Left ventricle myocardium inferior (tissue), 1 donor: ENCODE measurements around the gene VAV2. TPM values are rescaled to one million over a fixed set of nuclear protein-coding genes. Genes with fewer than 3 reads are reported as not detected.

Source experiments
- DNase-seq: peaks from one replicate; pipeline ENCODE4 v3.0.0-alpha.2; 2020
- H3K27ac ChIP-seq: fragments of 200-600 bp; replicated peaks from 2 replicates; pipeline ENCODE4 v1.8.0; 2021
- H3K27me3 ChIP-seq: fragments of 200-600 bp; 2 replicates; pipeline ENCODE4 v1.8.0; 2021; ENCODE audit warnings: low read depth
- H3K36me3 ChIP-seq: fragments of 200-600 bp; 2 replicates; pipeline ENCODE4 v1.8.0; 2021
- H3K4me1 ChIP-seq: fragments of 200-600 bp; 2 replicates; pipeline ENCODE4 v1.8.0; 2021
- H3K4me3 ChIP-seq: fragments of 200-600 bp; 2 replicates; pipeline ENCODE4 v1.8.0; 2021; ENCODE audit warnings: mild to moderate bottlenecking, moderate library complexity
- H3K9me3 ChIP-seq: fragments of 200-600 bp; replicated peaks from 2 replicates; pipeline ENCODE4 v1.8.0; 2021
- intact Hi-C: fragments of 100-400 bp; cut with micrococcal nuclease; formaldehyde crosslinking; loops from one replicate; pipeline ENCODE4 v1.11.0; 2022
- total RNA-seq: library from RNA; stranded (reverse); fragmentation: NEBNext Ultra II Directional; extraction: Animal tissue kit (Norgen Biotek cat#: 25700); gene quantifications from one replicate; pipeline ENCODE4 v1.2.1, GENCODE V29; 2021
- TF ChIP-seq, protein P1 (sequence below): fragments of 200-600 bp; IDR thresholded peaks from 2 replicates; pipeline ENCODE4 v1.8.0; 2021; ENCODE audit warnings: antibody characterized with exemption, mild to moderate bottlenecking, borderline replicate concordance
- donor health status: DM: no; HTN: yes; CAD: no; lungs with severe emphysema.

Gene VAV2
- total RNA-seq, 1 donor from 2014 or later = 4.1 TPM

DNA sequence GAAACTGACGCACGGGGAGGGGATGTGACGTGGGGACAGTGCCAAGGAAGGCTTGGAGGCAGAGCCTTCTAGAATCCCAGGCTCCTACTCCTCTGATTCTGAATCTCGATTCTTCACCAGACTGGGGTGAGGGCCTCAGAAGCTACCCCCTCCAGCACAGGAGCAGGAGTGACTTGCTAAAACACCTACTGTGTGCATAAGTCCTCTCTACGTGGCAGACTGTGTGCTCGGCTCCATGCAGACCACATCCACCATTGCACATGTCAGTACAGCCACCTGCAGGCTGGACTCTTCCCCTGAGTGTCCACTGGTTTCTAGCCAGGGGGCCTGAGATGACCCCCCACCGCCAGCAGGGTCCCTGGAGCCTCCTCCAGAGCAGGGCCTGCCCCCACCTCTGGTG lies 182.8 kb downstream of the VAV2 start:
- Histone ChIP-seq H3K36me3 (peaks cover 13% of the 10 kb centered on the region), H3K4me3 (no peak overlapping the region), H3K4me1 (peaks cover 6% of the 10 kb centered on the region), H3K27ac (no peak overlapping the region), H3K27me3 (no peaks in the 10 kb centered on the region), H3K9me3 (no peaks in the 10 kb centered on the region)
- TF ChIP-seq, protein P1, sequence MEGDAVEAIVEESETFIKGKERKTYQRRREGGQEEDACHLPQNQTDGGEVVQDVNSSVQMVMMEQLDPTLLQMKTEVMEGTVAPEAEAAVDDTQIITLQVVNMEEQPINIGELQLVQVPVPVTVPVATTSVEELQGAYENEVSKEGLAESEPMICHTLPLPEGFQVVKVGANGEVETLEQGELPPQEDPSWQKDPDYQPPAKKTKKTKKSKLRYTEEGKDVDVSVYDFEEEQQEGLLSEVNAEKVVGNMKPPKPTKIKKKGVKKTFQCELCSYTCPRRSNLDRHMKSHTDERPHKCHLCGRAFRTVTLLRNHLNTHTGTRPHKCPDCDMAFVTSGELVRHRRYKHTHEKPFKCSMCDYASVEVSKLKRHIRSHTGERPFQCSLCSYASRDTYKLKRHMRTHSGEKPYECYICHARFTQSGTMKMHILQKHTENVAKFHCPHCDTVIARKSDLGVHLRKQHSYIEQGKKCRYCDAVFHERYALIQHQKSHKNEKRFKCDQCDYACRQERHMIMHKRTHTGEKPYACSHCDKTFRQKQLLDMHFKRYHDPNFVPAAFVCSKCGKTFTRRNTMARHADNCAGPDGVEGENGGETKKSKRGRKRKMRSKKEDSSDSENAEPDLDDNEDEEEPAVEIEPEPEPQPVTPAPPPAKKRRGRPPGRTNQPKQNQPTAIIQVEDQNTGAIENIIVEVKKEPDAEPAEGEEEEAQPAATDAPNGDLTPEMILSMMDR = no peak
- no peak for DNase-seq
- intact Hi-C loops = no loop called here

GRCh38 chr9:133807818-133808217 lies 184.3 kb downstream of the VAV2 start:
- no peak for DNase-seq
- Histone ChIP-seq H3K9me3 (no peaks in the 10 kb centered on the region), H3K36me3 (peaks cover 13% of the 10 kb centered on the region)

GRCh38 chr9:133807037-133807436 lies 185.1 kb downstream of the VAV2 start:
- Histone ChIP-seq H3K4me3 (no peak overlapping the region), H3K27me3 (no peaks in the 10 kb centered on the region), H3K4me1 (no peaks in the 10 kb centered on the region), H3K27ac (no peak overlapping the region), H3K36me3 (peaks cover 13% of the 10 kb centered on the region), H3K9me3 (no peaks in the 10 kb centered on the region)
- no peak for DNase-seq
- intact Hi-C loops = no loop called here
- TF ChIP-seq, protein P1 = no peak

More at GRCh38 chr9:133807818-133808217, 184.3 kb downstream of the VAV2 start:
- Histone ChIP-seq H3K27me3 (no peaks in the 10 kb centered on the region), H3K4me1 (no peaks in the 10 kb centered on the region), H3K27ac (no peak overlapping the region), H3K4me3 (no peak overlapping the region)
- intact Hi-C loops = no loop called here
- TF ChIP-seq, protein P1 = no peak

GRCh38 chr9:133806623-133807010 lies 185.5 kb downstream of the VAV2 start:
- Histone ChIP-seq H3K4me3 (no peak overlapping the region), H3K4me1 (no peaks in the 10 kb centered on the region), H3K36me3 (peaks cover 13% of the 10 kb centered on the region), H3K27ac (no peak overlapping the region), H3K27me3 (no peaks in the 10 kb centered on the region), H3K9me3 (no peaks in the 10 kb centered on the region)
- TF ChIP-seq, protein P1 = no peak
- intact Hi-C loops = no loop called here
- no peak for DNase-seq

DNA sequence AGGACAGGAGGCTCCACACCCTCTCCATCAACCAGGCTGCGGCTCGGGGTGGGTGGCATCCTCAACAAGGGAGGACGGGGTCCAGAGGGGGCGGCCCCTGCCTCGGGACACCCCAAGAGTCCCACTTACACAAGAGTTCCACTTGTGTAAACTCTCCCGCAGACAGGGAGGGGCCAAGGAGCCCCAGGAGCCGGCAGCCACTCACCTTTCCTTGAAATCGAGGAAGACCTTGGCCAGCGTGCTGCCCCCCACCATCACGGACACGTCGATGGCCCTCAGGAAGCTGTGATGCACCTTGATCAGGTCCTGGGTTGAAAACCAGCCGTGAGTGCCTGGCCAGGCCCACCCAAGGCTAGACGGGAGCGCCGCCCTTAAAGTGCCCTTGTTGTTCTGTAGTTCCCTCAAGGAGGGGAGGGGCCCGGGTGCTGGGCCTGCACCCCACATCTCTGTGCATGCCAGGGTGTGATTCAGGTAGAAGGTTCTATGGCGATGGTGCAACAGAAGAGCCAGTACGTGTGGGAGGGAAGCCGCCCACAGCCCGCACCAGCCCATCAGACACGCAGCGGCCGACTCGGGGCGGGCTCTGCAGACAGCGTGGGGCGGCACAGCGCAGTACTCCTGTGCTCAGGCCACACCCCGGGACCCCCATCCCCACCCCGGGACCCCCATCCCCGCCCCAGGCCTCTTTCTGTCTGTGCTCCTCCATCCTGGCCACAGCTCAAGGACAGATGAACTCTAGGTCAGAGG lies 186.1 kb downstream of the VAV2 start:
- TF ChIP-seq, protein P1 = no peak
- H3K4me3 ChIP-seq = no peak overlapping the region
- intact Hi-C loops = no loop called here
- no peak overlapping the region for H3K27ac ChIP-seq
- H3K27me3 ChIP-seq = no peaks in the 10 kb centered on the region
- DNase-seq = no peak
- peaks cover 13% of the 10 kb centered on the region for H3K36me3 ChIP-seq
- H3K4me1 ChIP-seq = no peaks in the 10 kb centered on the region
- no peaks in the 10 kb centered on the region for H3K9me3 ChIP-seq
